ENCODE results near the gene OR51T1. TPM values are rescaled to one million over a fixed set of nuclear protein-coding genes. Genes with fewer than 3 reads are reported as not detected.

OR51T1 gene
- total RNA-seq, 4 donors from 2014 or later, result not detected

DNA sequence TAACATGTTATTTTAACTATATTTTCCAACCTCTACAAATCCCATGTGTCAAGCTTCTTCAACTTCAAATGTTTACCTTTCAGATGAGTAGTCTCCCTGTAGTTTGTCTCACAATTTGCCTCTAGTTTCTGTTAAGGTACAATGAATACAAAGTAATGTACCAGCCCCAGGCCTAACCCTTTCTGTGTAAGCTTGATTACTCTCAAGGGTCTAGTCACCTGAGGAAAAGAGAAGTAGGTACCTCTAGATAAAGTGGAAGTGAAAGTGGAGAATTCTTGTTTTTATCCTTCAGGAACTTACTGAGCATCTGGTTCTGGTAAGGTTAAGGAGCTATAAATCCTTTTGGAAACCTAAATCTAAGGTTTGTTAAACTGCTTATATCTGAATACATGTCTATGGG, 21.8 kb downstream of the OR51T1 start, which contains the start of gene OR51A7:
TSS of gene OR51A7 (plus strand) at position 300 of the 400 bp plus-strand sequence. CDS start 3,587 bp downstream, outside the sequence.
- DNase-seq (ENCODE audit: extremely low spot score), result no peak
- no peak within 1 kb of the TSS for H3K4me3 ChIP-seq
- intact Hi-C loops (cut with DNase I), result no loop called here

GRCh38 chr11:4916581-4916980, 34.9 kb downstream of the OR51T1 start:
- no peaks in the 10 kb centered on the region for H3K9me3 ChIP-seq
- H3K4me1 ChIP-seq, result no peaks in the 10 kb centered on the region
- no peak overlapping the region for H3K4me3 ChIP-seq
- no peaks in the 10 kb centered on the region for H3K27me3 ChIP-seq
- no peak overlapping the region for H3K27ac ChIP-seq (replicated peaks in 1 of 4)
- no peaks in the 10 kb centered on the region for H3K36me3 ChIP-seq
- no peak for TF ChIP-seq POLR2A (IDR thresholded peaks at IDR 0.05; ENCODE audit: low read depth)
- no peak for TF ChIP-seq EP300 (IDR thresholded peaks at IDR 0.05)
- no peak for TF ChIP-seq POLR2AphosphoS5 (IDR thresholded peaks at IDR 0.05)
- no peak for TF ChIP-seq CTCF (IDR thresholded peaks at IDR 0.05)
- intact Hi-C loops (cut with DNase I), result no loop called here
- DNase-seq (ENCODE audit: extremely low spot score), result no peak

More for the DNA sequence above, 21.8 kb downstream of the OR51T1 start, which contains the start of gene OR51A7:
- Histone ChIP-seq H3K4me1 (no peaks in the 10 kb centered on the region), H3K27me3 (peaks cover 0 to 4% (median 0%) of the 10 kb centered on the region in 4 donors), H3K36me3 (no peaks in the 10 kb centered on the region), H3K9me3 (no peaks in the 10 kb centered on the region), H3K27ac (replicated peaks in 1 of 4) (no peak within 1 kb of the TSS)
- no peak for TF ChIP-seq EP300 (IDR thresholded peaks at IDR 0.05)
- TF ChIP-seq CTCF (IDR thresholded peaks at IDR 0.05), result no peak
- TF ChIP-seq POLR2A (IDR thresholded peaks at IDR 0.05; ENCODE audit: low read depth), result no peak
- no peak for TF ChIP-seq POLR2AphosphoS5 (IDR thresholded peaks at IDR 0.05)

- no peak for DNase-seq (ENCODE audit: extremely low spot score)
- H3K36me3 ChIP-seq, result no peaks in the 10 kb centered on the region
- H3K9me3 ChIP-seq, result no peaks in the 10 kb centered on the region
- intact Hi-C loops (cut with DNase I), result no loop called here
- 87% methylated on average over 4 of the region's 4 CpGs for WGBS
- TF ChIP-seq POLR2AphosphoS5 (IDR thresholded peaks at IDR 0.05) (no peak), CTCF (IDR thresholded peaks at IDR 0.05) (no peak), EP300 (IDR thresholded peaks at IDR 0.05) (no peak), POLR2A (IDR thresholded peaks at IDR 0.05; ENCODE audit: low read depth) (no peak)
- no peaks in the 10 kb centered on the region for H3K4me1 ChIP-seq
- no peaks in the 10 kb centered on the region for H3K27me3 ChIP-seq
- H3K4me3 ChIP-seq, result no peak within 1 kb of the TSS
- no peak within 1 kb of the TSS for H3K27ac ChIP-seq (replicated peaks in 1 of 4)
Observed at GRCh38 chr11:4919250-4919649, 37.5 kb downstream of the OR51T1 start, which contains the start of gene OR51G2. Gene OR51G2 (minus strand): TSS chr11:4919350. CDS start chr11:4915663, 3,687 bp downstream.

DNA sequence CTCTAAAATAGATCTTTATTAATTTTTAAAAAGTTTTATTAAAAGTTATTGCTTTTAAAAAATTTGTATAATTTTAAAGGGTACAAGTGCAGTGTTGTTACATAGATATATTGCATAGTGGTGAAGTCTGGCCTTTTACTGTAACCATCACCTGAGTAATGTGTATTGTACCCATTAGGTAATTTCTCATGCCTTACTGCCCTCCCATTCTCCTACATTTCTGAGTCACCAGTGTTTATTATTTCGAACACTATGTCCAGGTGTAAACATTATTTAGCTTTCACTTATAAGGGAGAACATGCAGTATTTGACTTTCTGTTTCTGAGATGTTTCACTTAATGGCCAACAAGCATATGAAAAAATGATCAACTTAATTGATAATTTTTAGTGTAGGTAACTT, 40.1 kb downstream of the OR51T1 start:
- no peaks in the 10 kb centered on the region for H3K36me3 ChIP-seq
- intact Hi-C loops (cut with DNase I), result no loop called here
- H3K4me3 ChIP-seq, result no peak overlapping the region
- WGBS, result 50% methylated on average over 1 of the region's 1 CpG
- H3K4me1 ChIP-seq, result no peaks in the 10 kb centered on the region
- no peaks in the 10 kb centered on the region for H3K9me3 ChIP-seq
- DNase-seq (ENCODE audit: extremely low spot score), result no peak
- H3K27me3 ChIP-seq, result no peaks in the 10 kb centered on the region
- TF ChIP-seq POLR2AphosphoS5 (IDR thresholded peaks at IDR 0.05) (no peak), CTCF (IDR thresholded peaks at IDR 0.05) (no peak), EP300 (IDR thresholded peaks at IDR 0.05) (no peak), POLR2A (IDR thresholded peaks at IDR 0.05; ENCODE audit: low read depth) (no peak)
- H3K27ac ChIP-seq (replicated peaks in 1 of 4), result no peak overlapping the region

GRCh38 chr11:4922304-4922703, 40.6 kb downstream of the OR51T1 start:
- Histone ChIP-seq H3K36me3 (no peaks in the 10 kb centered on the region), H3K4me3 (no peak overlapping the region), H3K27ac (replicated peaks in 1 of 4) (no peak overlapping the region), H3K4me1 (no peaks in the 10 kb centered on the region), H3K9me3 (no peaks in the 10 kb centered on the region), H3K27me3 (no peaks in the 10 kb centered on the region)
- 50% methylated on average over 1 of the region's 1 CpG for WGBS
- DNase-seq (ENCODE audit: extremely low spot score), result no peak
- TF ChIP-seq CTCF (IDR thresholded peaks at IDR 0.05) (no peak), EP300 (IDR thresholded peaks at IDR 0.05) (no peak), POLR2A (IDR thresholded peaks at IDR 0.05; ENCODE audit: low read depth) (no peak), POLR2AphosphoS5 (IDR thresholded peaks at IDR 0.05) (no peak)
- intact Hi-C loops (cut with DNase I), result no loop called here
